Activated CD4-positive, alpha-beta memory T cell treated with anti-CD3 and anti-CD28 coated beads, Interleukin-2, amount 10 ng/mL, durations not matched to agents 7 days and 5 days (primary cell): Measurements from ENCODE around the gene GLIPR2. TPM values are rescaled to one million over a fixed set of nuclear protein-coding genes. Genes with fewer than 3 reads are reported as not detected.

Experiments
- CTCF ChIA-PET: fragments of 350-600 bp; sonication (Branson Sonifier 250); formaldehyde crosslinking; loops from one replicate; lab custom pipeline; 2021; ENCODE audit warnings: antibody characterized with exemption, inconsistent platforms; lab: Charles Lee
- POLR2A ChIA-PET: fragments of 350-600 bp; sonication (Branson Sonifier 250); formaldehyde crosslinking; loops from one replicate; lab custom pipeline; 2021; ENCODE audit warnings: antibody characterized with exemption; lab: Charles Lee
- DNase-seq: peaks from one replicate; pipeline ENCODE4 v3.0.0-alpha.2; 2020
- H3K27ac Mint-ChIP-seq: one replicate; pipeline ENCODE4 v1.8.0; 2021; ENCODE audit warnings: mild to moderate bottlenecking, mixed read lengths
- H3K27me3 Mint-ChIP-seq: one replicate; pipeline ENCODE4 v1.8.0; 2021; ENCODE audit warnings: mixed read lengths
- H3K36me3 Mint-ChIP-seq: one replicate; pipeline ENCODE4 v1.8.0; 2021; ENCODE audit warnings: low read depth, mixed read lengths
- H3K4me1 Mint-ChIP-seq: one replicate; pipeline ENCODE4 v1.8.0; 2021; ENCODE audit warnings: mixed read lengths
- H3K4me3 Mint-ChIP-seq: one replicate; pipeline ENCODE4 v1.8.0; 2021; ENCODE audit warnings: mild to moderate bottlenecking, mixed read lengths
- H3K9me3 Mint-ChIP-seq: one replicate; pipeline ENCODE4 v1.8.0; 2021; ENCODE audit warnings: mixed read lengths
- total RNA-seq, 2 experiments: library from RNA; stranded (reverse); gene quantifications; one replicate each; pipeline ENCODE4 v1.2.3, GENCODE V29; 2021

GLIPR2 gene
- total RNA-seq, 2 experiments from 2014 or later = 45.3 to 48.0 TPM

DNA sequence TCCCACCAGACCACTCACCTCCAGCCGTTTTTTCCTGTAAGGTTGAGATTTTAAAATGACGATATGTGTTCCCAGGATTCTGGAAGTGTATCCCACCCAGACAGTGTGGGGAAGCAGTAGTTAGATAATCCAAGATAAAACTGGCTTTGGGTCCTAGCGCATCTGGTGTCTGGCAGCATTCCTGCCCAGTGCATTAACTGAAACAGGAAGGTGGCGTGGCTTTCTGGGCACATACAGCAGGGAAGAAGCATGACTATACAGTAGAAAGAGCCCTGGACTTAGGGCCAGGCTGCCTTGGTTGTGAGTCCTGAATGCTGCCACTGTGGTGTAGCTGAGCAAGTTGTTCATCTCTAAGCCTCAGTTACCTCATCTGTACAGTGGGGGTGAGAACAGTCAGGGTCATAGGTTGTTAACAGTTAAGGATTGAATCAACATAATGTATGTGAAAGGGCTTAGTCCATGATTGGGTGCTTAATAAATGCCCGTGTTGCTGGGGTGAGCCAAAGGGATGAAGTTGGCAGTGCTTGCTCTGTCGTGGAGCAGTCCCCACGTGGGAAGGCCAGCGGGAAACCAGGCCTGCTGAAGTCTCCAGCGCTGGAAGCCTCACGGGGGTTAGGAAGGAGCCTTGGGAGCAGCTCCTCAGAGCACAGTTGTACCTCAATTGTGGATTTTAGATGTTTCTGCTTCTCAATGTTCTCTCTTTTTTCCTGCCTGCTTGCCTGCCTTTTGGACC is 72.2 kb downstream of the GLIPR2 start:
- no peaks in the 10 kb centered on the region for H3K9me3 Mint-ChIP-seq
- peak overlapping the region; percentile 51 for H3K27ac Mint-ChIP-seq
- H3K27me3 Mint-ChIP-seq = no peaks in the 10 kb centered on the region
- peaks cover 62% of the 10 kb centered on the region for H3K4me1 Mint-ChIP-seq
- no peak for DNase-seq
- POLR2A ChIA-PET = interaction anchor here (1.2 to 8.7 kb wide), 4 partner anchors 10 to 50 kb away, joined by 3 to 86 read pairs (median 28); partner anchors contain the start of genes CLTA and GNE
- no peak overlapping the region for H3K4me3 Mint-ChIP-seq
- peaks cover 94% of the 10 kb centered on the region for H3K36me3 Mint-ChIP-seq
- CTCF ChIA-PET = interaction anchor here (0.5 to 2.3 kb wide), 3 partner anchors 18 to 280 kb away, joined by 3 to 7 read pairs (median 5); partner anchors contain the start of gene CLTA

DNA sequence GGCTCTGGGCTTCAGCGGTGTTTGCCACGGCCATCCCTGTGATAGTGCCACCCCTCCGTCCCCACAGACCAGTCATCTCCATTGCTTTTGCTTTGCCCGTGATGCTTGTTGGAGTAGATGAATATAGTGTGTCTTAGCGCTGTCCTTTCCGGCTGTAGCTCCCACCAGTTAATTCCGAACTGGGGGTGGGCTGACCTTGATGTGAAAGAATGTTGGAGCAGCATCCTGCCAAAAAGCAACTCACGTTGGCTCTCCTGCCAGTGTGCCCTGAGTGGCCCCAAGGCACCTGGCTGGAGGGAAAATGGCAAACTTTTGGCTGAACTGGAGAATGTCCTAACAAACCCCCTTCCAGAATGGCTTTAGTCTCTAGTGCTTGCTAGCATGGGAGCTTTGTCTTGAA is 74.2 kb downstream of the GLIPR2 start:
- ChIA-PET CTCF (interaction anchor here (1.6 kb wide), 1 partner anchor 20 kb away, joined by 7 read pairs; the partner anchor contains the start of gene CLTA), POLR2A (interaction anchor here (6.1 kb wide), 1 partner anchor 20 kb away, joined by 49 read pairs; the partner anchor contains the start of gene CLTA)
- Mint-ChIP-seq H3K4me3 (no peak overlapping the region), H3K36me3 (peaks cover 89% of the 10 kb centered on the region), H3K4me1 (peaks cover 62% of the 10 kb centered on the region), H3K9me3 (no peaks in the 10 kb centered on the region), H3K27ac (no peak overlapping the region), H3K27me3 (no peaks in the 10 kb centered on the region)
- DNase-seq = no peak

DNA sequence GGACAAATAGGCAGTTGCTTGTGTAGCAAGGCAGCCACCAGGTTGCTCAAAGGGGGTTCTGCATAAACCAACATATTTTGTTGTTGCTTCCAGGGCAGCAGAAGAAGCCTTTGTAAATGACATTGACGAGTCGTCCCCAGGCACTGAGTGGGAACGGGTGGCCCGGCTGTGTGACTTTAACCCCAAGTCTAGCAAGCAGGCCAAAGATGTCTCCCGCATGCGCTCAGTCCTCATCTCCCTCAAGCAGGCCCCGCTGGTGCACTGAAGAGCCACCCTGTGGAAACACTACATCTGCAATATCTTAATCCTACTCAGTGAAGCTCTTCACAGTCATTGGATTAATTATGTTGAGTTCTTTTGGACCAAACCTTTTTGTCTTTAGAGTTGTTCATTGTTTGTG is 75.0 kb downstream of the GLIPR2 start:
- POLR2A ChIA-PET = interaction anchor here (6.1 kb wide), 1 partner anchor 21 kb away, joined by 49 read pairs; the partner anchor contains the start of gene CLTA
- Mint-ChIP-seq H3K4me3 (no peak overlapping the region), H3K27ac (no peak overlapping the region), H3K27me3 (no peaks in the 10 kb centered on the region), H3K9me3 (no peaks in the 10 kb centered on the region), H3K36me3 (peaks cover 89% of the 10 kb centered on the region), H3K4me1 (peaks cover 61% of the 10 kb centered on the region)
- CTCF ChIA-PET = no interaction called here
- no peak for DNase-seq

DNA sequence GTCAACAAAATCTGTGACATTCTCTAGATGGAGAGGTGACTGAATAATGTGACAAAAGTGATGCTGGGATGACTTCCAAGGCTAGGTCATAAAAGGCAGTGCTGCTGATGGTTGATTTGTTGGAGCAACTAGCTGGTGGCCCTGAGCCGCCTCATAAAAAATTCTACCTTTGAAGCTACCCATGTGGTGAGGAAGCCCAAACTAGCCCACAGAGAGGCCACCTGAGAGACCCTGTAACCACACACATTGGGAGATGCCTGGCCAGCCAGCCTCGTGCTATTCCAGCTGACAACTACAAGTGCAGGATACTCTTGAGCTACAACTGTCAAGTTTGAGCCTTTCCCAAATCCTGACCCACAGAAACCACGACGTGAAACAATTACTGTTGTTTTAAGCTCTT is 76.9 kb downstream of the GLIPR2 start:
- POLR2A ChIA-PET = interaction anchor here (6.1 kb wide), 1 partner anchor 23 kb away, joined by 49 read pairs; the partner anchor contains the start of gene CLTA
- peaks cover 84% of the 10 kb centered on the region for H3K36me3 Mint-ChIP-seq
- H3K27me3 Mint-ChIP-seq = no peaks in the 10 kb centered on the region
- H3K27ac Mint-ChIP-seq = no peak overlapping the region
- H3K9me3 Mint-ChIP-seq = no peaks in the 10 kb centered on the region
- no peak for DNase-seq
- peaks cover 60% of the 10 kb centered on the region for H3K4me1 Mint-ChIP-seq
- no peak overlapping the region for H3K4me3 Mint-ChIP-seq
- CTCF ChIA-PET = interaction anchor here (0.6 to 1.9 kb wide), 3 partner anchors 9 to 23 kb away, joined by 3 to 5 read pairs (median 3); partner anchors contain the start of gene CLTA

Other genes with a start within 250 kb of the GLIPR2 start
- gene HRCT1, start 230.5 kb upstream of the GLIPR2 start, total RNA-seq = not detected
- gene SPAAR, start 227.2 kb upstream of the GLIPR2 start, total RNA-seq = not detected
- gene OR2S2, start 178.6 kb upstream of the GLIPR2 start, total RNA-seq = not detected
- gene RECK, start 99.8 kb upstream of the GLIPR2 start, total RNA-seq = 1 to 10 TPM; 7.4 to 8.1 TPM
- gene CCIN, start 32.7 kb downstream of the GLIPR2 start, total RNA-seq = under 1 TPM in 1 of 2 experiments, not detected in 1; 0.13 TPM
- gene CLTA, start 54.2 kb downstream of the GLIPR2 start, total RNA-seq = 100 to 1,000 TPM; 150 to 151 TPM
- 10 to 100 TPM; 22.0 to 23.0 TPM for gene GNE, start 121.7 kb downstream of the GLIPR2 start, total RNA-seq